ENCODE measurements around the gene PIP4K2A.

DNA sequence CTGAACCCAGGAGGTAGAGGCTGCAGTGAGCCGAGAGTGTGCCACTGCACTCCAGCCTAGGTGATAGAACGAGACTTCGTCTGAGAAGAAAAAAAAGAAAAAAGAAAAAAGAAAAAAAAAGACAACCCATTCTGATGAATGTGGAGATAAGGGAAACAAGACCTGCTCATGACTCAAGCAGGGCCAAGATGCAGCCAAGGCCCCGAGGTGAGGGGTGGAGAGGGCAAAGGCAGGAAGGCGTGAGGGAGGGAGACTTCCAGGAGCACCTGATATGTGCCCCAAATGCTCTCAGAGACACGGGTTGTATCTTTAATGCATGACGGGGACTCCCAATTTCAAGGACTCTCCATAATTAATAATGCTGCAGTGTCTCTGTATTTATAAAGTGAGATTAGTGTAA lies 134.6 kb downstream of the PIP4K2A start:
- TF ChIP-seq, protein P1, sequence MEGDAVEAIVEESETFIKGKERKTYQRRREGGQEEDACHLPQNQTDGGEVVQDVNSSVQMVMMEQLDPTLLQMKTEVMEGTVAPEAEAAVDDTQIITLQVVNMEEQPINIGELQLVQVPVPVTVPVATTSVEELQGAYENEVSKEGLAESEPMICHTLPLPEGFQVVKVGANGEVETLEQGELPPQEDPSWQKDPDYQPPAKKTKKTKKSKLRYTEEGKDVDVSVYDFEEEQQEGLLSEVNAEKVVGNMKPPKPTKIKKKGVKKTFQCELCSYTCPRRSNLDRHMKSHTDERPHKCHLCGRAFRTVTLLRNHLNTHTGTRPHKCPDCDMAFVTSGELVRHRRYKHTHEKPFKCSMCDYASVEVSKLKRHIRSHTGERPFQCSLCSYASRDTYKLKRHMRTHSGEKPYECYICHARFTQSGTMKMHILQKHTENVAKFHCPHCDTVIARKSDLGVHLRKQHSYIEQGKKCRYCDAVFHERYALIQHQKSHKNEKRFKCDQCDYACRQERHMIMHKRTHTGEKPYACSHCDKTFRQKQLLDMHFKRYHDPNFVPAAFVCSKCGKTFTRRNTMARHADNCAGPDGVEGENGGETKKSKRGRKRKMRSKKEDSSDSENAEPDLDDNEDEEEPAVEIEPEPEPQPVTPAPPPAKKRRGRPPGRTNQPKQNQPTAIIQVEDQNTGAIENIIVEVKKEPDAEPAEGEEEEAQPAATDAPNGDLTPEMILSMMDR (conservative IDR thresholded peaks at IDR 0.05; ENCODE audit: low read length): no peak
- TF ChIP-seq EZH2phosphoT487 (IDR thresholded peaks at IDR 0.05; ENCODE audit: borderline replicate concordance): no peak

All from Loucy (cell line).